GM23338 (cell line): Measurements from ENCODE around the gene CARMIL1. TPM values are rescaled to one million over a fixed set of nuclear protein-coding genes. Genes with fewer than 3 reads are reported as not detected.

ENCODE experiments used
- ATAC-seq: fragments of 200-7000 bp; cut with Tn5 transposase; 3 replicates; pipeline ENCODE4 v1.9.1; 2020
- DNase-seq: peaks from one replicate; pipeline ENCODE4 v3.0.0-alpha.2; 2015; ENCODE audit warnings: low spot score
- H2AFZ ChIP-seq: fragments of 200-600 bp; sonication (generic); 2 replicates; pipeline ENCODE4 v1.8.0; 2016; ENCODE audit warnings: antibody characterized with exemption, mild to moderate bottlenecking, moderate library complexity
- H3F3A ChIP-seq: fragments of 200-600 bp; sonication (generic); replicated peaks from 2 replicates; pipeline ENCODE4 v1.8.0; 2017; ENCODE audit warnings: antibody characterized with exemption, mixed run types, low read depth
- H3K27ac ChIP-seq: fragments of 200-600 bp; sonication (generic); 2 replicates; pipeline ENCODE4 v1.6.1; 2016; ENCODE audit warnings: low read depth
- H3K27me3 ChIP-seq: fragments of 200-600 bp; sonication (generic); 2 replicates; pipeline ENCODE4 v1.8.0; 2016; ENCODE audit warnings: mild to moderate bottlenecking, mixed run types, moderate library complexity; ENCODE audit not compliant: insufficient read depth
- H3K36me3 ChIP-seq: fragments of 200-600 bp; sonication (generic); 2 replicates; pipeline ENCODE4 v1.8.0; 2016; ENCODE audit warnings: mild to moderate bottlenecking; ENCODE audit not compliant: insufficient read depth
- H3K4me1 ChIP-seq: fragments of 200-600 bp; sonication (generic); 2 replicates; pipeline ENCODE4 v1.8.0; 2016; ENCODE audit warnings: mild to moderate bottlenecking, moderate library complexity; ENCODE audit not compliant: insufficient read depth
- H3K4me2 ChIP-seq: fragments of 200-600 bp; sonication (generic); 2 replicates; pipeline ENCODE4 v1.7.1; 2017; ENCODE audit warnings: mixed run types
- H3K4me3 ChIP-seq: fragments of 200-600 bp; sonication (generic); 2 replicates; pipeline ENCODE4 v1.6.1; 2016; ENCODE audit warnings: mixed run types
- H3K79me2 ChIP-seq: fragments of 200-600 bp; sonication (generic); replicated peaks from 2 replicates; pipeline ENCODE4 v1.8.0; 2017; ENCODE audit warnings: mild to moderate bottlenecking; ENCODE audit not compliant: insufficient read depth
- H3K9me2 ChIP-seq: fragments of 200-600 bp; sonication (generic); 2 replicates; pipeline ENCODE4 v1.8.0; 2017; ENCODE audit not compliant: insufficient read depth
- H4K20me1 ChIP-seq: fragments of 200-600 bp; sonication (generic); replicated peaks from 2 replicates; pipeline ENCODE4 v1.8.0; 2017; ENCODE audit warnings: mild to moderate bottlenecking; ENCODE audit not compliant: insufficient read depth
- H3K27ac Mint-ChIP-seq: 2 replicates; pipeline ENCODE4 v1.8.0; 2020; ENCODE audit warnings: inconsistent platforms, mild to moderate bottlenecking, moderate library complexity, mixed read lengths
- H3K27me3 Mint-ChIP-seq: 3 replicates; pipeline ENCODE4 v1.8.0; 2022; ENCODE audit warnings: low read depth, mild to moderate bottlenecking, moderate library complexity, mixed read lengths, inconsistent platforms; ENCODE audit not compliant: insufficient read depth, poor library complexity
- H3K36me3 Mint-ChIP-seq: 3 replicates; pipeline ENCODE4 v1.8.0; 2021; ENCODE audit warnings: low read depth, mild to moderate bottlenecking, inconsistent platforms, moderate library complexity, mixed read lengths
- H3K4me1 Mint-ChIP-seq: 3 replicates; pipeline ENCODE4 v1.8.0; 2020; ENCODE audit warnings: mild to moderate bottlenecking, inconsistent platforms, mixed read lengths
- H3K4me3 Mint-ChIP-seq: 3 replicates; pipeline ENCODE4 v1.8.0; 2021; ENCODE audit warnings: moderate library complexity, mild to moderate bottlenecking, inconsistent platforms, mixed read lengths
- H3K9me3 Mint-ChIP-seq: 3 replicates; pipeline ENCODE4 v1.8.0; 2020; ENCODE audit warnings: moderate library complexity, mild to moderate bottlenecking, inconsistent platforms, mixed read lengths
- EZH2 ChIP-seq: fragments of 200-600 bp; sonication (generic); IDR thresholded peaks from one replicate; pipeline ENCODE4 v1.8.0; 2017; ENCODE audit warnings: antibody characterized with exemption, mild to moderate bottlenecking, low read depth; ENCODE audit not compliant: unreplicated experiment
- JUNB ChIP-seq: IDR thresholded peaks from one replicate; pipeline ENCODE4 v1.6.1; 2016; ENCODE audit warnings: antibody characterized with exemption; ENCODE audit not compliant: unreplicated experiment
- NANOG ChIP-seq: IDR thresholded peaks from 2 replicates; pipeline ENCODE4 v1.6.1; 2016; ENCODE audit warnings: antibody characterized with exemption, borderline replicate concordance
- POLR2AphosphoS5 ChIP-seq: IDR thresholded peaks from 2 replicates; pipeline ENCODE4 v1.6.1; 2016; ENCODE audit warnings: antibody characterized with exemption, low read depth
- STAT1 ChIP-seq: IDR thresholded peaks from one replicate; pipeline ENCODE4 v1.6.1; 2016; ENCODE audit warnings: antibody characterized with exemption; ENCODE audit not compliant: unreplicated experiment
- ZNF114 ChIP-seq: fragments of 250-450 bp; sonication (Bioruptor Pico); IDR thresholded peaks from 2 replicates; pipeline ENCODE4 v1.5.0; 2020; ENCODE audit warnings: mild to moderate bottlenecking, moderate library complexity
- polyA plus RNA-seq: library from polyadenylated mRNA; unstranded; fragments of >200 nt; fragmentation: Nextera tagmentation; extraction: Ambion mirVana; gene quantifications from 2 replicates; pipeline ENCODE4 v1.2.1, GENCODE V29; 2016
- total RNA-seq: library from RNA; depleted of rRNA; stranded (reverse); fragments of >200 nt; shearing (Covaris generic); gene quantifications from 2 replicates; pipeline ENCODE4 v1.2.3, GENCODE V29; 2014
- TF ChIP-seq, protein P1 (sequence below): IDR thresholded peaks from one replicate; pipeline ENCODE4 v1.6.1; 2018; ENCODE audit warnings: antibody characterized with exemption; ENCODE audit not compliant: unreplicated experiment
- TF ChIP-seq, protein P2 (sequence below), 2 experiments: fragments of 200-600 bp in 1 of 2; sonication (generic) in 1 of 2; conservative IDR thresholded peaks; 2 replicates each; pipeline versions ENCODE4 v1.5.1 to v1.6.1; 2016 to 2017; ENCODE audit warnings: antibody characterized with exemption in 2 of 2, low read depth in 2 of 2, mild to moderate bottlenecking in 2 of 2, moderate library complexity in 1 of 2
- TF ChIP-seq, protein P3 (sequence below): IDR thresholded peaks from 2 replicates; pipeline ENCODE4 v1.6.1; 2016; ENCODE audit warnings: antibody characterized with exemption

The CARMIL1 gene
- total and polyA plus RNA-seq, 2 experiments from 2014 or later: 43.2 to 66.9 TPM

DNA sequence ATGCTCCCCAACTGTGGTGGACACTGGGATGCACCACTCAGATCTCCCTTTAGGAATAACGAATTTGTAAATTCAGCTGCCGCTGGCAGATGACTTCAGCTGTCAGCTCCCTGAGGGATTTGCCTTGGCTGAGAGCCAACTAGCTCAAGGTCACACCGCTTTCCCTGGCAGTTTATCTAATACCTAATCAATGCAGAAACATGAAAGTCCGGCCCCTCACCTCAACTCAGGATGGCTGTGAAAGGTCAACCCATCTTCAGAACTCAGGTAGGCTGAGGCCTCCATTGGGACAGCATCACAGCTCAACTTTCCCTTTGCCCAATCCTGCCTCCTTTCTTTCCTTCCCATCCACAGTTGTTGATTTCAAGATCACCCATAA is 350.0 kb downstream of the CARMIL1 start (continued):
- TF ChIP-seq, protein P1, sequence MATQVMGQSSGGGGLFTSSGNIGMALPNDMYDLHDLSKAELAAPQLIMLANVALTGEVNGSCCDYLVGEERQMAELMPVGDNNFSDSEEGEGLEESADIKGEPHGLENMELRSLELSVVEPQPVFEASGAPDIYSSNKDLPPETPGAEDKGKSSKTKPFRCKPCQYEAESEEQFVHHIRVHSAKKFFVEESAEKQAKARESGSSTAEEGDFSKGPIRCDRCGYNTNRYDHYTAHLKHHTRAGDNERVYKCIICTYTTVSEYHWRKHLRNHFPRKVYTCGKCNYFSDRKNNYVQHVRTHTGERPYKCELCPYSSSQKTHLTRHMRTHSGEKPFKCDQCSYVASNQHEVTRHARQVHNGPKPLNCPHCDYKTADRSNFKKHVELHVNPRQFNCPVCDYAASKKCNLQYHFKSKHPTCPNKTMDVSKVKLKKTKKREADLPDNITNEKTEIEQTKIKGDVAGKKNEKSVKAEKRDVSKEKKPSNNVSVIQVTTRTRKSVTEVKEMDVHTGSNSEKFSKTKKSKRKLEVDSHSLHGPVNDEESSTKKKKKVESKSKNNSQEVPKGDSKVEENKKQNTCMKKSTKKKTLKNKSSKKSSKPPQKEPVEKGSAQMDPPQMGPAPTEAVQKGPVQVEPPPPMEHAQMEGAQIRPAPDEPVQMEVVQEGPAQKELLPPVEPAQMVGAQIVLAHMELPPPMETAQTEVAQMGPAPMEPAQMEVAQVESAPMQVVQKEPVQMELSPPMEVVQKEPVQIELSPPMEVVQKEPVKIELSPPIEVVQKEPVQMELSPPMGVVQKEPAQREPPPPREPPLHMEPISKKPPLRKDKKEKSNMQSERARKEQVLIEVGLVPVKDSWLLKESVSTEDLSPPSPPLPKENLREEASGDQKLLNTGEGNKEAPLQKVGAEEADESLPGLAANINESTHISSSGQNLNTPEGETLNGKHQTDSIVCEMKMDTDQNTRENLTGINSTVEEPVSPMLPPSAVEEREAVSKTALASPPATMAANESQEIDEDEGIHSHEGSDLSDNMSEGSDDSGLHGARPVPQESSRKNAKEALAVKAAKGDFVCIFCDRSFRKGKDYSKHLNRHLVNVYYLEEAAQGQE: no peak
- TF ChIP-seq JUNB (no peak), STAT1 (no peak), ZNF114 (CRISPR knock-in tag) (no peak), EZH2 (no peak), NANOG (no peak), POLR2AphosphoS5 (no peak)

DNA sequence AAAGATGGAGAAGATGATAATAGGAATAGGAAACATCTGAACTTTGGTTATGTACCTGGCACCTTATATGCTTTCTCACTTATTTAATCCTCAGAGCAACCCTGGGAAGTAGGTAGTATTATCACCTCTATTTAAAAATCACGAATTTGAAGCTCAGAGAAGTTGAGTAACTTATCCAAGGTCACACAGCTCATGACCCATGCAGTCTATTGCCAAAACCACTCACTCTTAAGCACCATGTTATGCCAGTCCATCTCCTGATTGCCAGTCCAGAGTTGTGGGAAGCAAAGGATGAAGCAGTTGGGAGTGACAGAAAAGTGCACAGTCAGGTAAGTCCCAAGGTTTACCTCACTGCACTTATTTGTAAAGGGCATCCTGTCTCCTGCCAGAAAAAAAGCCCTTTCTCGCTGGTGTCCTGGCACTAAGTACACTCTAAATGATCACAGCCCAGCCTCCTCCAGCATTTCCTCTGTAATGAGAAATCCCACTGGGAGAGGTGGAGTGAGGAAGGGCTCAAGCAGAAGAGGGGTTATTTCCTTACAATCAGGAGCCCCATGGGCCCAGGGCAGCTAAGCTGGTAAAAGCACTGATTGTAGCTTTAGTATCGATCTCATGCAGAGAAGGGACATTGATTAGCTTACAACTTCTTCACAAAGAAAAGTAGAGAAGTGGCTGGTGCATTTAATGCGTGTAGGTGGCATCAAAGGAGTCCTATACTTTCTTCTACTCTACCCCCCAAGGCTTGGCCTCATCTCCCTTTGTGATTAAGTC is 351.5 kb downstream of the CARMIL1 start:
- H3K27me3 Mint-ChIP-seq: no peaks in the 10 kb centered on the region
- H3K4me1 ChIP-seq: peaks cover 11% of the 10 kb centered on the region
- no peaks in the 10 kb centered on the region for H3K27me3 ChIP-seq
- no peak overlapping the region for H3K4me2 ChIP-seq
- DNase-seq (no peak), ATAC-seq (no peak)
- peaks cover 24% of the 10 kb centered on the region for H3K4me1 Mint-ChIP-seq
- TF ChIP-seq, protein P2, sequence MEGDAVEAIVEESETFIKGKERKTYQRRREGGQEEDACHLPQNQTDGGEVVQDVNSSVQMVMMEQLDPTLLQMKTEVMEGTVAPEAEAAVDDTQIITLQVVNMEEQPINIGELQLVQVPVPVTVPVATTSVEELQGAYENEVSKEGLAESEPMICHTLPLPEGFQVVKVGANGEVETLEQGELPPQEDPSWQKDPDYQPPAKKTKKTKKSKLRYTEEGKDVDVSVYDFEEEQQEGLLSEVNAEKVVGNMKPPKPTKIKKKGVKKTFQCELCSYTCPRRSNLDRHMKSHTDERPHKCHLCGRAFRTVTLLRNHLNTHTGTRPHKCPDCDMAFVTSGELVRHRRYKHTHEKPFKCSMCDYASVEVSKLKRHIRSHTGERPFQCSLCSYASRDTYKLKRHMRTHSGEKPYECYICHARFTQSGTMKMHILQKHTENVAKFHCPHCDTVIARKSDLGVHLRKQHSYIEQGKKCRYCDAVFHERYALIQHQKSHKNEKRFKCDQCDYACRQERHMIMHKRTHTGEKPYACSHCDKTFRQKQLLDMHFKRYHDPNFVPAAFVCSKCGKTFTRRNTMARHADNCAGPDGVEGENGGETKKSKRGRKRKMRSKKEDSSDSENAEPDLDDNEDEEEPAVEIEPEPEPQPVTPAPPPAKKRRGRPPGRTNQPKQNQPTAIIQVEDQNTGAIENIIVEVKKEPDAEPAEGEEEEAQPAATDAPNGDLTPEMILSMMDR (conservative IDR thresholded peaks at IDR 0.05; ENCODE audit: low read depth in 2 of 2): no peak
- TF ChIP-seq, protein P3, sequence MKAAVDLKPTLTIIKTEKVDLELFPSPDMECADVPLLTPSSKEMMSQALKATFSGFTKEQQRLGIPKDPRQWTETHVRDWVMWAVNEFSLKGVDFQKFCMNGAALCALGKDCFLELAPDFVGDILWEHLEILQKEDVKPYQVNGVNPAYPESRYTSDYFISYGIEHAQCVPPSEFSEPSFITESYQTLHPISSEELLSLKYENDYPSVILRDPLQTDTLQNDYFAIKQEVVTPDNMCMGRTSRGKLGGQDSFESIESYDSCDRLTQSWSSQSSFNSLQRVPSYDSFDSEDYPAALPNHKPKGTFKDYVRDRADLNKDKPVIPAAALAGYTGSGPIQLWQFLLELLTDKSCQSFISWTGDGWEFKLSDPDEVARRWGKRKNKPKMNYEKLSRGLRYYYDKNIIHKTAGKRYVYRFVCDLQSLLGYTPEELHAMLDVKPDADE: no peak
- no peak for TF ChIP-seq JUNB
- H3K79me2 ChIP-seq: no peaks in the 10 kb centered on the region
- H3K9me3 Mint-ChIP-seq: no peaks in the 10 kb centered on the region
- no peak overlapping the region for H3K4me3 ChIP-seq
- no peak overlapping the region for H3K27ac Mint-ChIP-seq
- no peaks in the 10 kb centered on the region for H4K20me1 ChIP-seq
- no peak overlapping the region for H3K27ac ChIP-seq
- H3K9me2 ChIP-seq: peaks cover 3% of the 10 kb centered on the region; the same call in 1 of the 2 replicates
- no peak overlapping the region for H2AFZ ChIP-seq
- H3K36me3 ChIP-seq: no peaks in the 10 kb centered on the region
- no peak overlapping the region for H3K4me3 Mint-ChIP-seq
- no peaks in the 10 kb centered on the region for H3K36me3 Mint-ChIP-seq
- H3F3A ChIP-seq: no peaks in the 10 kb centered on the region
